HCT116 (cell line): ENCODE results near the gene CAMK1D. TPM values are rescaled to one million over a fixed set of nuclear protein-coding genes. Genes with fewer than 3 reads are reported as not detected.

Experiments
- ATAC-seq: fragments of 200-7000 bp; cut with Tn5 transposase; 2 replicates; pipeline ENCODE4 v1.9.1; 2020; ENCODE audit warnings: mild to moderate bottlenecking, moderate library complexity
- BruUV-seq: library from RNA; stranded (reverse); fragments of 400-500 nt; replicated peaks from 2 replicates; lab custom pipeline; 2021; lab: Mats Ljungman, UMichigan
- CTCF ChIA-PET: fragments of 300-600 bp; sonication (Branson Sonifier 250); formaldehyde crosslinking; loops from one replicate; lab custom pipeline; 2021; ENCODE audit warnings: antibody characterized with exemption; lab: Charles Lee
- POLR2A ChIA-PET: fragments of 300-600, 350-600 bp; sonication (Branson Sonifier 250); formaldehyde crosslinking; loops from one replicate; lab custom pipeline; 2021; ENCODE audit warnings: antibody characterized with exemption; lab: Charles Lee
- RAD21 ChIA-PET, 2 experiments: fragments of 300-600 bp; sonication (Branson Sonifier 250); formaldehyde crosslinking; loops; one replicate each; lab custom pipeline; 2023; ENCODE audit warnings: low total read pairs in 2 of 2; ENCODE audit not compliant: uncharacterized antibody in 2 of 2, unreplicated experiment in 2 of 2, low non-redundant PET in 1 of 2; lab: Charles Lee
- DNase-seq: peaks from one replicate; pipeline ENCODE4 v3.0.0-alpha.2; 2010; ENCODE audit warnings: low read depth, low spot score
- H2AFZ ChIP-seq: fragments of 200-600 bp; shearing (Covaris generic), sonication (generic); 2 replicates; pipeline ENCODE4 v1.6.1; 2017; ENCODE audit warnings: low read depth, mixed run types, mixed read lengths, antibody characterized with exemption, low read length; ENCODE audit not compliant: poor library complexity, severe bottlenecking
- H3K27ac ChIP-seq: 2 replicates; pipeline ENCODE4 v1.5.1; 2012; ENCODE audit warnings: low read depth, low read length
- H3K27me3 ChIP-seq: fragments of 200-600 bp; sonication (generic); 2 replicates; pipeline ENCODE4 v1.6.1; 2016; ENCODE audit warnings: mixed run types, low read length, mixed read lengths; ENCODE audit not compliant: insufficient read depth
- H3K36me3 ChIP-seq, 2 experiments: fragments of 200-500 bp in 1 of 2; fragments of 200-600 bp in 1 of 2; sonication (Bioruptor generic) in 1 of 2; sonication (generic) in 1 of 2; 2 replicates each; pipeline versions ENCODE4 v1.5.1 to v1.6.1; 2014 to 2016; ENCODE audit warnings: low read length in 2 of 2, inconsistent platforms in 1 of 2, mixed read lengths in 1 of 2, mixed run types in 1 of 2; ENCODE audit not compliant: insufficient read depth in 2 of 2, control insufficient read depth in 1 of 2
- H3K4me1 ChIP-seq, 2 experiments: fragments of 200-600 bp in 1 of 2; sonication (generic) in 1 of 2; 2 replicates each; pipeline versions ENCODE4 v1.5.1 to v1.6.1; 2012 to 2017; ENCODE audit warnings: low read length in 2 of 2, inconsistent platforms in 1 of 2, mild to moderate bottlenecking in 1 of 2, mixed read lengths in 1 of 2, mixed run types in 1 of 2, moderate library complexity in 1 of 2; ENCODE audit not compliant: insufficient read depth in 2 of 2, control insufficient read depth in 1 of 2
- H3K4me2 ChIP-seq: fragments of 200-600 bp; sonication (generic); 2 replicates; pipeline ENCODE4 v1.6.1; 2017; ENCODE audit warnings: mixed run types, low read length, mixed read lengths
- H3K4me3 ChIP-seq, 2 experiments: fragments of 200-600 bp in 1 of 2; sonication (generic) in 1 of 2; replicated peaks in 1 of 2; 2 replicates each; pipeline ENCODE4 v1.5.1; 2011 to 2016; ENCODE audit warnings: low read length in 2 of 2, control low read depth in 1 of 2, low read depth in 1 of 2, mild to moderate bottlenecking in 1 of 2, mixed read lengths in 1 of 2, mixed run types in 1 of 2
- H3K79me2 ChIP-seq: fragments of 200-600 bp; sonication (generic); 2 replicates; pipeline ENCODE4 v1.6.1; 2017; ENCODE audit warnings: mild to moderate bottlenecking, mixed run types, low read length, moderate library complexity, mixed read lengths; ENCODE audit not compliant: insufficient read depth
- H3K9ac ChIP-seq: fragments of 200-600 bp; sonication (generic); 2 replicates; pipeline ENCODE4 v1.6.1; 2016; ENCODE audit warnings: low read length, mixed read lengths
- H3K9me2 ChIP-seq: fragments of 200-600 bp; sonication (generic), shearing (Covaris generic); 2 replicates; pipeline ENCODE4 v1.6.1; 2017; ENCODE audit warnings: mixed run types, mild to moderate bottlenecking, moderate library complexity; ENCODE audit not compliant: insufficient read depth
- H3K9me3 ChIP-seq, 2 experiments: fragments of 200-500 bp in 1 of 2; fragments of 200-600 bp in 1 of 2; sonication (Bioruptor generic) in 1 of 2; sonication (generic) in 1 of 2; 2 replicates each; pipeline ENCODE4 v1.6.1; 2014 to 2017; ENCODE audit warnings: low read length in 2 of 2, mixed read lengths in 2 of 2, inconsistent platforms in 1 of 2, low read depth in 1 of 2, mild to moderate bottlenecking in 1 of 2, mixed run types in 1 of 2, moderate library complexity in 1 of 2; ENCODE audit not compliant: control insufficient read depth in 1 of 2, insufficient read depth in 1 of 2
- H4K20me1 ChIP-seq: fragments of 200-600 bp; sonication (generic), shearing (Covaris generic); 2 replicates; pipeline ENCODE4 v1.6.1; 2017; ENCODE audit warnings: mixed run types, mild to moderate bottlenecking, moderate library complexity; ENCODE audit not compliant: insufficient read depth
- ATF3 ChIP-seq: IDR thresholded peaks from 2 replicates; pipeline ENCODE4 v1.6.1; 2012
- CBX3 ChIP-seq: IDR thresholded peaks from 2 replicates; pipeline ENCODE4 v1.6.1; 2012; ENCODE audit warnings: low read depth
- CEBPB ChIP-seq: IDR thresholded peaks from 2 replicates; pipeline ENCODE4 v1.6.1; 2012; ENCODE audit warnings: low read depth
- CTCF ChIP-seq, 3 experiments: fragments of 200-600 bp in 1 of 3; sonication (generic) in 1 of 3; IDR thresholded peaks in 2 of 3; conservative IDR thresholded peaks in 1 of 3; 2 replicates each; pipeline ENCODE4 v1.5.1; 2012 to 2017; ENCODE audit warnings: low read depth in 2 of 3, low read length in 2 of 3, antibody characterized with exemption in 1 of 3, borderline replicate concordance in 1 of 3, control low read depth in 1 of 3, mild to moderate bottlenecking in 1 of 3, mixed read lengths in 1 of 3, mixed run types in 1 of 3, moderate library complexity in 1 of 3; ENCODE audit not compliant: insufficient read depth in 1 of 3
- EGR1 ChIP-seq: IDR thresholded peaks from 2 replicates; pipeline ENCODE4 v1.6.1; 2012; ENCODE audit warnings: low read depth
- ELF1 ChIP-seq: IDR thresholded peaks from 2 replicates; pipeline ENCODE4 v1.6.1; 2012; ENCODE audit warnings: low read depth, borderline replicate concordance
- EZH2 ChIP-seq: fragments of 200-600 bp; sonication (generic); IDR thresholded peaks from 2 replicates; pipeline ENCODE4 v1.6.1; 2017; ENCODE audit warnings: antibody characterized with exemption, mixed run types
- FOSL1 ChIP-seq: IDR thresholded peaks from 2 replicates; pipeline ENCODE4 v1.6.1; 2012; ENCODE audit warnings: low read depth
- JUND ChIP-seq: IDR thresholded peaks from 2 replicates; pipeline ENCODE4 v1.6.1; 2012
- MAX ChIP-seq: IDR thresholded peaks from 2 replicates; pipeline ENCODE4 v1.6.1; 2012
- POLR2AphosphoS5 ChIP-seq: IDR thresholded peaks from 2 replicates; pipeline ENCODE4 v1.6.1; 2011; ENCODE audit warnings: mild to moderate bottlenecking, low read depth, low read length, moderate library complexity
- REST ChIP-seq: IDR thresholded peaks from 2 replicates; pipeline ENCODE4 v1.6.1; 2012; ENCODE audit warnings: low read depth
- SIN3A ChIP-seq: IDR thresholded peaks from 2 replicates; pipeline ENCODE4 v1.6.1; 2012; ENCODE audit warnings: low read depth
- TCF7L2 ChIP-seq: IDR thresholded peaks from 2 replicates; pipeline ENCODE4 v1.7.0; 2011; ENCODE audit warnings: borderline replicate concordance, inconsistent platforms; ENCODE audit not compliant: insufficient read depth, insufficient read length; ENCODE audit errors: extremely low read depth
- ZFX ChIP-seq: fragments of 450-650 bp; IDR thresholded peaks from 2 replicates; pipeline ENCODE4 v1.6.1; 2017
- ZNF274 ChIP-seq: fragments of 200-500 bp; sonication (Bioruptor generic); IDR thresholded peaks from 2 replicates; pipeline ENCODE4 v1.6.1; 2014; ENCODE audit warnings: mild to moderate bottlenecking, low read depth, low read length, inconsistent platforms
- intact Hi-C: fragments of 100-400 bp; cut with micrococcal nuclease; formaldehyde crosslinking; loops from 2 replicates; pipeline ENCODE4 v1.10.0; 2022
- total RNA-seq: library from RNA; stranded (reverse); gene quantifications from one replicate; pipeline ENCODE4 v1.2.1, GENCODE V29; 2021; ENCODE audit not compliant: unreplicated experiment

Gene CAMK1D
- total RNA-seq, 1 experiment from 2014 or later: 9.6 TPM

- ATAC-seq (no peak), DNase-seq (no peak)
- Histone ChIP-seq H3K27me3 (no peaks in the 10 kb centered on the region), H3K4me2 (no peak overlapping the region), H3K79me2 (no peaks in the 10 kb centered on the region), H3K27ac (no peak overlapping the region), H3K9me3 (no peaks in the 10 kb centered on the region), H3K4me3 (no peak overlapping the region), H3K9me2 (no peaks in the 10 kb centered on the region), H3K9ac (no peak overlapping the region), H3K4me1 (peaks cover 0 to 6% of the 10 kb centered on the region in 2 experiments; a peak in 1 of 4 replicates), H4K20me1 (no peaks in the 10 kb centered on the region), H3K36me3 (no peaks in the 10 kb centered on the region), H2AFZ (no peak overlapping the region)
- BruUV-seq: no TSS peak
- intact Hi-C loops: no loop called here
- ChIA-PET CTCF (no interaction called here), RAD21 (no interaction called here), POLR2A (no interaction called here)
- TF ChIP-seq TCF7L2 (no peak), POLR2AphosphoS5 (no peak), SIN3A (no peak), CEBPB (no peak), FOSL1 (no peak), EZH2 (no peak), ZNF274 (no peak), ZFX (no peak), MAX (no peak), JUND (no peak), CTCF (IDR thresholded peaks at IDR 0.05 in 2 of 3, conservative IDR thresholded peaks at IDR 0.05 in 1 of 3; ENCODE audit: borderline replicate concordance in 1 of 3, insufficient read depth in 1 of 3, low read depth in 2 of 3, low read length in 2 of 3) (no peak), EGR1 (no peak), REST (no peak), CBX3 (no peak), ELF1 (no peak), ATF3 (no peak)
These were observed 131.1 kb downstream of the CAMK1D start for GRCh38 chr10:12480440-12480839.
